ENCODE results near the gene C1orf141. TPM values are rescaled to one million over a fixed set of nuclear protein-coding genes. Genes with fewer than 3 reads are reported as not detected.

Gene C1orf141
- total and polyA plus RNA-seq, 9 of the 15 experiments (the other 6 are each of a cell fraction or from before 2014, with no cell fraction given) = not detected

DNA sequence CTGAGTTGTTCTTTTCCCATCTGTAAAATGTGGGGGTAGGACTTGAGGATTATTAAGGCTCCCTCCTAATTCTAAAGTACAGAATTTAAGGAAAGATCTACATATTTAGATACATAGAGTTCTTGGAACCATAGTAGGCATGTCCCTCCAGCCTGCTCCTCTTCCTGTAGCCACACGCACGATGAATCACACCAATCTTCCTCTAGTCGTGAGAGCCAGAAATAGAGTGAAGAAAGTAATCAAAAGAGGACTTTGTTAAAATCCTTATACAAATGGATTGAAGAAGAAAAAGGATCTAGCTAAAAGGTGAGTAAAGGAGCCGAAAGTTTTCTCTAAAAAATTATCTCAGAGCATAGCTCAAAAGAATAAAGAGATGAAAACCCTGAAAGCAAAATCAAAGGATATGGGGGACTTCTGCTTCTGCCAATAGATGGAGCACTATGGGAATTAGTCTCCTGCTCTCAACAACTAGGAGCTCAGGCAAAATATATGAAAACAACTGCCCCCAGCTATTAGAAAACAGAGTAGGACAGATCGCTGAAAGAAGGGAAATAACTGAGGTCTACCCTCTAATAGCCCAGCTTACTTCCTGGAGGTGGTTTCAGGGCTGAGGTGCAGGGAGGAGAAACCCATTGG is 8.5 kb downstream of the C1orf141 start:
- H4K20me1 ChIP-seq (replicated peaks; ENCODE audit: control insufficient read depth, insufficient read depth, low read length) = no peaks in the 10 kb centered on the region
- TF ChIP-seq, protein P1, sequence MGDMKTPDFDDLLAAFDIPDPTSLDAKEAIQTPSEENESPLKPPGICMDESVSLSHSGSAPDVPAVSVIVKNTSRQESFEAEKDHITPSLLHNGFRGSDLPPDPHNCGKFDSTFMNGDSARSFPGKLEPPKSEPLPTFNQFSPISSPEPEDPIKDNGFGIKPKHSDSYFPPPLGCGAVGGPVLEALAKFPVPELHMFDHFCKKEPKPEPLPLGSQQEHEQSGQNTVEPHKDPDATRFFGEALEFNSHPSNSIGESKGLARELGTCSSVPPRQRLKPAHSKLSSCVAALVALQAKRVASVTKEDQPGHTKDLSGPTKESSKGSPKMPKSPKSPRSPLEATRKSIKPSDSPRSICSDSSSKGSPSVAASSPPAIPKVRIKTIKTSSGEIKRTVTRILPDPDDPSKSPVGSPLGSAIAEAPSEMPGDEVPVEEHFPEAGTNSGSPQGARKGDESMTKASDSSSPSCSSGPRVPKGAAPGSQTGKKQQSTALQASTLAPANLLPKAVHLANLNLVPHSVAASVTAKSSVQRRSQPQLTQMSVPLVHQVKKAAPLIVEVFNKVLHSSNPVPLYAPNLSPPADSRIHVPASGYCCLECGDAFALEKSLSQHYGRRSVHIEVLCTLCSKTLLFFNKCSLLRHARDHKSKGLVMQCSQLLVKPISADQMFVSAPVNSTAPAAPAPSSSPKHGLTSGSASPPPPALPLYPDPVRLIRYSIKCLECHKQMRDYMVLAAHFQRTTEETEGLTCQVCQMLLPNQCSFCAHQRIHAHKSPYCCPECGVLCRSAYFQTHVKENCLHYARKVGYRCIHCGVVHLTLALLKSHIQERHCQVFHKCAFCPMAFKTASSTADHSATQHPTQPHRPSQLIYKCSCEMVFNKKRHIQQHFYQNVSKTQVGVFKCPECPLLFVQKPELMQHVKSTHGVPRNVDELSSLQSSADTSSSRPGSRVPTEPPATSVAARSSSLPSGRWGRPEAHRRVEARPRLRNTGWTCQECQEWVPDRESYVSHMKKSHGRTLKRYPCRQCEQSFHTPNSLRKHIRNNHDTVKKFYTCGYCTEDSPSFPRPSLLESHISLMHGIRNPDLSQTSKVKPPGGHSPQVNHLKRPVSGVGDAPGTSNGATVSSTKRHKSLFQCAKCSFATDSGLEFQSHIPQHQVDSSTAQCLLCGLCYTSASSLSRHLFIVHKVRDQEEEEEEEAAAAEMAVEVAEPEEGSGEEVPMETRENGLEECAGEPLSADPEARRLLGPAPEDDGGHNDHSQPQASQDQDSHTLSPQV (IDR thresholded peaks at IDR 0.05) = peak; percentile 24; the same call in 1 of the 2 replicates
- TF ChIP-seq RAD21 (CRISPR knock-in tag; conservative IDR thresholded peaks at IDR 0.05 in 1 of 2, IDR thresholded peaks at IDR 0.05 in 1 of 2) (0 out of 4 replicates have a peak, but pooled peaks of 1 of the 2 experiments have one; percentile 27), ZC3H11A (IDR thresholded peaks at IDR 0.05; ENCODE audit: low read depth, low read length) (no peak), ZBTB33 (CRISPR knock-in tag; IDR thresholded peaks at IDR 0.05) (0 out of 2 replicates have a peak, but pooled peaks have one; percentile 31), SRF (CRISPR knock-in tag; IDR thresholded peaks at IDR 0.05) (no peak), MECOM (CRISPR knock-in tag; IDR thresholded peaks at IDR 0.05) (0 out of 2 replicates have a peak, but pooled peaks have one; percentile 8), FOSL1 (tag; conservative IDR thresholded peaks at IDR 0.05) (0 out of 2 replicates have a peak, but pooled peaks have one; percentile 36)
- TF ChIP-seq, protein P2, sequence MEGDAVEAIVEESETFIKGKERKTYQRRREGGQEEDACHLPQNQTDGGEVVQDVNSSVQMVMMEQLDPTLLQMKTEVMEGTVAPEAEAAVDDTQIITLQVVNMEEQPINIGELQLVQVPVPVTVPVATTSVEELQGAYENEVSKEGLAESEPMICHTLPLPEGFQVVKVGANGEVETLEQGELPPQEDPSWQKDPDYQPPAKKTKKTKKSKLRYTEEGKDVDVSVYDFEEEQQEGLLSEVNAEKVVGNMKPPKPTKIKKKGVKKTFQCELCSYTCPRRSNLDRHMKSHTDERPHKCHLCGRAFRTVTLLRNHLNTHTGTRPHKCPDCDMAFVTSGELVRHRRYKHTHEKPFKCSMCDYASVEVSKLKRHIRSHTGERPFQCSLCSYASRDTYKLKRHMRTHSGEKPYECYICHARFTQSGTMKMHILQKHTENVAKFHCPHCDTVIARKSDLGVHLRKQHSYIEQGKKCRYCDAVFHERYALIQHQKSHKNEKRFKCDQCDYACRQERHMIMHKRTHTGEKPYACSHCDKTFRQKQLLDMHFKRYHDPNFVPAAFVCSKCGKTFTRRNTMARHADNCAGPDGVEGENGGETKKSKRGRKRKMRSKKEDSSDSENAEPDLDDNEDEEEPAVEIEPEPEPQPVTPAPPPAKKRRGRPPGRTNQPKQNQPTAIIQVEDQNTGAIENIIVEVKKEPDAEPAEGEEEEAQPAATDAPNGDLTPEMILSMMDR (IDR thresholded peaks at IDR 0.05 in 2 of 3, conservative IDR thresholded peaks at IDR 0.05 in 1 of 3; ENCODE audit: insufficient read depth in 2 of 3, low read depth in 1 of 3, low read length in 3 of 3) = peak; percentile 18 to 46 (median 44); a peak in 5 of 6 replicates
- TF ChIP-seq, protein P3, sequence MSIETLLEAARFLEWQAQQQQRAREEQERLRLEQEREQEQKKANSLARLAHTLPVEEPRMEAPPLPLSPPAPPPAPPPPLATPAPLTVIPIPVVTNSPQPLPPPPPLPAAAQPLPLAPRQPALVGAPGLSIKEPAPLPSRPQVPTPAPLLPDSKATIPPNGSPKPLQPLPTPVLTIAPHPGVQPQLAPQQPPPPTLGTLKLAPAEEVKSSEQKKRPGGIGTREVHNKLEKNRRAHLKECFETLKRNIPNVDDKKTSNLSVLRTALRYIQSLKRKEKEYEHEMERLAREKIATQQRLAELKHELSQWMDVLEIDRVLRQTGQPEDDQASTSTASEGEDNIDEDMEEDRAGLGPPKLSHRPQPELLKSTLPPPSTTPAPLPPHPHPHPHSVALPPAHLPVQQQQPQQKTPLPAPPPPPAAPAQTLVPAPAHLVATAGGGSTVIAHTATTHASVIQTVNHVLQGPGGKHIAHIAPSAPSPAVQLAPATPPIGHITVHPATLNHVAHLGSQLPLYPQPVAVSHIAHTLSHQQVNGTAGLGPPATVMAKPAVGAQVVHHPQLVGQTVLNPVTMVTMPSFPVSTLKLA (conservative IDR thresholded peaks at IDR 0.05) = 0 out of 4 replicates have a peak, but pooled peaks of 1 of the 2 experiments have one; percentile 20
- H3K4me1 ChIP-seq (replicated peaks in 1 of 2; ENCODE audit: control insufficient read depth in 2 of 2, insufficient read depth in 2 of 2, low read length in 2 of 2) = no peaks in the 10 kb centered on the region
- no TSS peak for BruUV-seq (replicated peaks)
- WGBS (ENCODE audit: insufficient coverage, low coverage, missing lambda C conversion rate) = 19% methylated on average over 5 of the region's 5 CpGs
- peak overlapping the region; percentile 80 for H2AFZ ChIP-seq (ENCODE audit: low read depth, low read length)
- no peak overlapping the region for H3K27ac ChIP-seq (ENCODE audit: extremely low read depth, low read depth, low read length)
- no peak overlapping the region for H3K4me3 ChIP-seq
- in situ Hi-C loops (cut with MboI) (no loop called here), intact Hi-C loops (cut with micrococcal nuclease) (no loop called here)
- POLR2A ChIA-PET = interaction anchor here (0.9 kb wide), 1 partner anchor 21 kb away, joined by 4 read pairs; no protein-coding TSS in a partner anchor
- no peaks in the 10 kb centered on the region for H3K27me3 ChIP-seq (ENCODE audit: control insufficient read depth in 2 of 2, insufficient read depth in 2 of 2, low read length in 2 of 2)
- H3K4me2 ChIP-seq (ENCODE audit: insufficient read depth, low read length) = no peak overlapping the region
- H3K36me3 ChIP-seq (ENCODE audit: control insufficient read depth, insufficient read depth, low read length) = no peaks in the 10 kb centered on the region
- ATAC-seq = peak; percentile 81
- H3K79me2 ChIP-seq (ENCODE audit: control insufficient read depth, insufficient read depth, low read length) = no peaks in the 10 kb centered on the region
- H3K9ac ChIP-seq (ENCODE audit: insufficient read depth in 1 of 2, low read depth in 2 of 2, low read length in 2 of 2) = 0 out of 4 replicates have a peak overlapping the region, but pooled peaks of 1 of the 2 experiments have one; percentile 1
- peak; percentile 80 for FAIRE-seq
- DNase-seq (ENCODE audit: extremely low read depth in 1 of 4, low spot score in 3 of 4) = peak in 1 of 4 experiments; percentile 42
- H3K9me1 ChIP-seq (ENCODE audit: control insufficient read depth, insufficient read depth, low read length) = no peaks in the 10 kb centered on the region
- H3K9me3 ChIP-seq (replicated peaks; ENCODE audit: control insufficient read depth, insufficient read depth, low read depth, low read length) = no peaks in the 10 kb centered on the region
- CTCF ChIA-PET (ENCODE audit: low intra/inter-chr PET ratio) = no interaction called here
